ENCODE results near the gene NEK11. TPM values are rescaled to one million over a fixed set of nuclear protein-coding genes. Genes with fewer than 3 reads are reported as not detected.

Gene NEK11
- total RNA-seq, 1 donor from 2014 or later = 3.8 TPM

DNA sequence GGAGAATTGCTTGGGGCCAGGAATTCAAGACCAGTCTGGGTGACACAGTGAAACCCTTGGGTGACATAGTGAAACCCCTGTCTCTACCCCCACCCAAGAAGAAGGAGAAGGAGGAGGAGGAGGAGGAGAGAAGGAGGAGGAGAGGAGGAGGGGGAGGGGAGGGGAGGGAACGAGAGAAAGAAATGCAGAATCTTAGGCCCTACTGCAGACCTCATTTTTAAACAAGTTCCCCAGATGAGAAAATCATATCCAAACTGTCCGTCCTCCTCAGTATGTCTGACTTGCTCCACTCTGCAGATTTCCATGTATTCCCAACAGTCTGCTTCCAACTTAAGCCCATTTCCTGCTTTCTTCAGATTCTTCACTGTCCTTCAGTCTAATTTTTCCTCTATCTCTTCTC, 291.0 kb downstream of the NEK11 start:
- H3K9me3 ChIP-seq = no peaks in the 10 kb centered on the region
- no peak for TF ChIP-seq CTCF (IDR thresholded peaks at IDR 0.05)
- no peaks in the 10 kb centered on the region for H3K27me3 ChIP-seq
- H3K4me1 ChIP-seq = no peaks in the 10 kb centered on the region
- no peak overlapping the region for H3K4me3 ChIP-seq
- DNase-seq (no peak), ATAC-seq (no peak)
- no peaks in the 10 kb centered on the region for H3K36me3 ChIP-seq
- H3K27ac ChIP-seq = no peak overlapping the region
- intact Hi-C loops (cut with DNase I) = no loop called here

GRCh38 chr3:131323014-131323413, 296.3 kb downstream of the NEK11 start:
- Histone ChIP-seq H3K4me3 (no peak overlapping the region), H3K9me3 (no peaks in the 10 kb centered on the region), H3K27me3 (no peaks in the 10 kb centered on the region), H3K4me1 (no peaks in the 10 kb centered on the region), H3K27ac (no peak overlapping the region), H3K36me3 (no peaks in the 10 kb centered on the region)
- intact Hi-C loops (cut with DNase I) = no loop called here
- TF ChIP-seq CTCF (IDR thresholded peaks at IDR 0.05) = no peak
- DNase-seq = no peak
- ATAC-seq = no peak

DNA sequence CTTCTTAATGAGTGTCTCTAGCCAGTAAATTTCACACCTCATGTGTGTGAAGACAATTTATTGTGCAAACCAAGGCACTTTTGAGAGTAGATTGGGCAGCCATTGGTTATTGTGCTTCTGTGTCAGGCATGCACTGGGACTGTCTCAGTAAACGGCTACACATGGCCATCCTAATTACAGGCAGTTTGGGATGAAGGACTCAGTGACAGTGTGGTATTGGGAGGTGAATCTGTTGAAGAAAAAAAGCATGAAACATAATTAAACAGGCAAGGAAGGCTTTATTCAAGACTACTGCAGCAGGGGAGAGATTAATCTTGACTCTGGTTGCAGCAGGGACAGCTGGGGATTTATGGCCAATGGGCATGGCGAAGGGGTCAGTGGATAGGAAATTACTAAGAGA, 297.1 kb downstream of the NEK11 start:
- no peak for TF ChIP-seq CTCF (IDR thresholded peaks at IDR 0.05)
- intact Hi-C loops (cut with DNase I) = no loop called here
- no peaks in the 10 kb centered on the region for H3K9me3 ChIP-seq
- no peak overlapping the region for H3K27ac ChIP-seq
- H3K4me3 ChIP-seq = no peak overlapping the region
- H3K36me3 ChIP-seq = no peaks in the 10 kb centered on the region
- no peaks in the 10 kb centered on the region for H3K4me1 ChIP-seq
- DNase-seq (no peak), ATAC-seq (no peak)
- H3K27me3 ChIP-seq = no peaks in the 10 kb centered on the region

DNA sequence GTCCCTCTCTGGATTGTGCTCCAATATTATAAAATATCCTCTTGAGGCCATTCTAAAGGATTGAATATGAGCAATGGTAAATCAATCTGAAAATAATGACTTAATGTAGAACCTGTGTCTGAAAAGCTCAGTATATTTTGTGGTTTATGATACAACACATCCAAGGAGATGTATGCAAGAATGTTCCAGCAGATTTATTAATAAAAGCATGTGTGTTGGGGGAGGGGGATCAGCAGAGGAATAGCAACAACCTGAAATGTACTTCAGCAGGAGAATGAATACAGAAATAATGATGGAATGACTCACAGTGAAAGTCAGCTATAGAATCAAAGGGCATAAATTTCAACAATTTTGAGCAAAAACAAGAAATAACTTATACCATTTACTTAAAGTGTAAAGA, 298.2 kb downstream of the NEK11 start:
- H3K9me3 ChIP-seq = no peaks in the 10 kb centered on the region
- no peak for TF ChIP-seq CTCF (IDR thresholded peaks at IDR 0.05)
- no peak for DNase-seq
- H3K4me3 ChIP-seq = no peak overlapping the region
- no peak overlapping the region for H3K27ac ChIP-seq
- H3K36me3 ChIP-seq = no peaks in the 10 kb centered on the region
- no peaks in the 10 kb centered on the region for H3K4me1 ChIP-seq
- no peaks in the 10 kb centered on the region for H3K27me3 ChIP-seq
- intact Hi-C loops (cut with DNase I) = no loop called here
- ATAC-seq = no peak

DNA sequence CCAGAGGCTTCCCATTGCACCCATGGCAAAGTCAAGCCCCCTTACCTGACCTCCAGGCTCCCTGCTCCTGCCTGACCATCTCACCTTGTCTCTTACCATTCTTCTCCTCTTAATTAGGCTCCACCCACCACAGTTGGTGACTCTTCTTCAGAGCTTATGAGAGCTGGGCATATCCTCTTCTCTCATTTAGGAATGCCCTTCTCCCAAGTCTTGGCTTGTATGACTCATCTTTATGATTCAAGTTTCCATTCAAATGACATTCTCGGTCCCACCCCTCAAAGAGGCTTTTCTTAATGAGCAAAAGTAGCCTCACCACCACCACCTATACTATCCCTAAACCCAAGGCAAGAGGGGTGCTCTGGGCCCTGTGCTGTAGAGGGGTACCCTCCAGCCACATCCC, 299.6 kb downstream of the NEK11 start:
- no peaks in the 10 kb centered on the region for H3K9me3 ChIP-seq
- no peak overlapping the region for H3K27ac ChIP-seq
- ATAC-seq (no peak), DNase-seq (no peak)
- no peak overlapping the region for H3K4me3 ChIP-seq
- no peak for TF ChIP-seq CTCF (IDR thresholded peaks at IDR 0.05)
- H3K4me1 ChIP-seq = no peaks in the 10 kb centered on the region
- no peaks in the 10 kb centered on the region for H3K36me3 ChIP-seq
- no peaks in the 10 kb centered on the region for H3K27me3 ChIP-seq
- intact Hi-C loops (cut with DNase I) = no loop called here

DNA sequence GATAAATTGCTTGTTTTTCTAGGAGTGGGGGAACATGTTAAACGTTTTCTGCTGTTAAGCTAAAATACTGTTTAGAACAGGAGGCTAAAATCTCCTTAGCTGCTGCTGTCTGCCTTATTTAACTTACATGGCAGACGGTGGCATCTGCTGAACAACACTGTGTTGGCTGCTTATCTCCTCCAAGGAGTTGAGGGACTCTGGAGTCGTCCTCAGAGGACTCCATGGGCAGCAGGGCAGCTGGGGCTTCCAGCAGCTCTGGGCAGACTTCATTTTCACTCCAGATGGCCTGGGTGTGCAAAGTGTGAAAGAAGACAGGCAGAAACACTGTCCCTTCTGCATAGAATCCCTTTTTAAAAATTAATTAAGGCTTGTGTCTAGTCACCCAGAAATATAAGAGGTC, 302.0 kb downstream of the NEK11 start:
- H3K36me3 ChIP-seq = no peaks in the 10 kb centered on the region
- H3K27ac ChIP-seq = no peak overlapping the region
- no peak for ATAC-seq
- H3K9me3 ChIP-seq = no peaks in the 10 kb centered on the region
- no peak for TF ChIP-seq CTCF (IDR thresholded peaks at IDR 0.05)
- no peaks in the 10 kb centered on the region for H3K27me3 ChIP-seq
- no peak overlapping the region for H3K4me3 ChIP-seq
- intact Hi-C loops (cut with DNase I) = no loop called here
- no peaks in the 10 kb centered on the region for H3K4me1 ChIP-seq
- no peak for DNase-seq

Data from upper lobe of right lung (tissue), 1 donor.